ENCODE results near the gene LRRIQ4. TPM values are rescaled to one million over a fixed set of nuclear protein-coding genes. Genes with fewer than 3 reads are reported as not detected.

LRRIQ4 gene
- total RNA-seq, 1 donor from 2014 or later: not detected

GRCh38 chr3:169804681-169805080 lies 8.0 kb upstream of the LRRIQ4 start:
- intact Hi-C loops (cut with micrococcal nuclease): no loop called here

GRCh38 chr3:169809230-169809795 lies 3.4 kb upstream of the LRRIQ4 start:
- intact Hi-C loops (cut with micrococcal nuclease): no loop called here

- intact Hi-C loops (cut with micrococcal nuclease): loop anchor here (1.0 to 5.0 kb wide), 7 partner anchors 38 to 545 kb away; partner anchors contain the start of genes GPR160, MECOM, MYNN and PHC3
These were observed 889 bp upstream of the LRRIQ4 start for GRCh38 chr3:169811631-169812331.

DNA sequence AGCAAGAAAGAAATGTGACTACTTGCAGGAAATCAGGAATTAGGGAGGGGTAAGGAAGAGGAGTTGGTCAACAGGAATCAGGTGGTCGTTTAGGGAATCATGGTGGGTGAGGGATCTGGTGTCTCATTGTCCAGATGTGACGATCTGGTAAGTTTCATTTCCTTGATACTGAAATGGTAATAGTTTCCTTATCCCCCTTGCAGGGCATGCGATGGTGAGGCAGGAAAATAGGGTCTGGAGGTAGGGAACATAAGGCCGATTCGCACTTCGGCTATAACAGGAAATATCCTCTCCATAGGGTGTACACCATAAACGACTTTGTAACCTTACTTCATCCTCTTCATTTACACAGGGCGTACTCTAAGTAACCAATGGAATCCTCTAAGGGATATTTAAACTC lies 608 bp downstream of the LRRIQ4 start:
- intact Hi-C loops (cut with micrococcal nuclease): loop anchor here (1.0 to 5.0 kb wide), 7 partner anchors 50 to 544 kb away; partner anchors contain the start of genes GPR160, MECOM, PHC3 and PRKCI

GRCh38 chr3:169813757-169814517 lies 1.3 kb downstream of the LRRIQ4 start:
- intact Hi-C loops (cut with micrococcal nuclease): loop anchor here (1.0 to 5.0 kb wide), 7 partner anchors 51 to 543 kb away; partner anchors contain the start of genes GPR160, MECOM, PHC3 and PRKCI

DNA sequence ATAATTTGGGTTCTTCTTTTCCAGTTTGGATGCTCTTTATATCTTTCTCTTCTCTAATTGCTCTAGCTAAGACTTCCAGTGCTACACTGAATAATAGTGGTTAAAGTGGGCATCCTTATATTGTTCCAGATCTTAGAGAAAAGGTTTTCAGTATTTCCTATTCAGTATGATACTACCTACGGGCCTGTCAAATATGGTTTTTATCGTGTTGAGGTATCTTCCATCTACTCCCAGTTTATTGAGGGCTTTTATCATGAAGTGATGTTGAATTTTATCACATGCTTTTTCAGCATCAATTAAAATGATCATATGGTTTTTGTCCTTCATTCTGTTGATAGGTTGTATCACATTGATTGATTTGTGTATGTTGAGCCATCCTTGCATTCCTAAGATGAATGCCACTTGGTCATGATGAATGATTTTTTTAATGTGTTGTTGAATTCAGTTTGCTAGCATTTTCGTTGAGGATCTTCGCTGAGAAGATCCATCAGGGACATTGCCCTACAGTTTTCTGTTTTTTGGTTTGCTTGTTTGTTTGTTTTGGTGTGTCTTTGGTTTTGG lies 3.0 kb downstream of the LRRIQ4 start:
- intact Hi-C loops (cut with micrococcal nuclease): no loop called here

- intact Hi-C loops (cut with micrococcal nuclease): no loop called here
These were observed 5.6 kb downstream of the LRRIQ4 start for GRCh38 chr3:169818316-169818715.

DNA sequence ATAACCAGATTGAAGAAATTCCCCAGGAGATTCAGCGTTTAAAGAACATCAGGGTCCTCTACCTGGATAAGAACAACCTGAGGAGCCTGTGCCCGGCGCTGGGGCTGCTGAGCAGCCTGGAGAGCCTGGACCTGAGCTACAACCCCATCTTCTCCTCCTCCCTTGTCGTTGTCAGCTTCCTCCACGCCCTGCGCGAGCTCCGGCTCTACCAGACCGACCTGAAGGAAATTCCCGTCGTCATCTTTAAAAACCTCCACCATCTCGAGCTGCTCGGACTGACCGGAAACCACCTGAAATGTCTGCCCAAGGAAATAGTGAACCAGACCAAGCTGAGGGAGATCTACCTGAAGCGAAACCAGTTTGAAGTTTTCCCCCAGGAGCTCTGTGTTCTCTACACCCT lies 9.4 kb downstream of the LRRIQ4 start:
- intact Hi-C loops (cut with micrococcal nuclease): no loop called here

- intact Hi-C loops (cut with micrococcal nuclease): no loop called here
These were observed 9.9 kb downstream of the LRRIQ4 start for GRCh38 chr3:169822540-169822939.

- intact Hi-C loops (cut with micrococcal nuclease): no loop called here
These were observed 10.3 kb downstream of the LRRIQ4 start for GRCh38 chr3:169822983-169823382.

DNA sequence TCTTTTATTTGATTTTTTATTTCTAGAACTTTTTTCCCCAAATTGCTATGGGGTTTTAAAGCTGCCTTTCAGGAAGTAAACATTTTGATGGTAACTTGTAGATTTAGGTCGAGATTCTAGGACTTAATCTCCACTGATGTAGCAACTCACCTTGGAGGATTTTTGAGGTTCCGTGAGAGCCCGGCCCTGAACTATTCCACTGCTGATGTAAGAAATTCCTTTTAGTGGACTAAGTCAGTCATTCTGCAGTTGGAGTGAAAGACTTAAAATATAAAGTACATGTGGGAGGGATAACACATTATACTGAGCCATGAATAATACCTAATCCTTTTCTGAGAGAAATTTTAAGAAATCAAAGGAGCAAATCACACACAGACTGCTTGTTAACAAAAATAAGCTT lies 12.6 kb downstream of the LRRIQ4 start:
- intact Hi-C loops (cut with micrococcal nuclease): no loop called here

DNA sequence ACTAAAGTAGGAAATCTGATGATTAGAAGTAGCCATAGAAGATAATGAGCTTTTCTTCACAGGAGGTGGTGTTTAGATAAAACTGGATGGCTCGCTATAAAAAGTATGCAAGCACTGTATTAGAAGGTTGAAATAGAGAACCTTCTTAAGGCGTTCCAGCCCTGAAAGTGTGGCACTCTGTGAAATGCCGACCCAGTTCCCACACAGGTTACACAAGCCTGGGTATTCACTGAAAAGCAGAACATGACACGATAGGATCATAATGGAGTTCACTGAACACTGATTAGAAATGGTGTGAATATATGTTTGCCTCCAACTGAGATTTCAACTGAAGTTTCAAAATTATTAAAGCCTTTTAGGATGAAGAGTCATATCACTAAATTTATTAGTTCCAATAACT lies 15.0 kb downstream of the LRRIQ4 start:
- intact Hi-C loops (cut with micrococcal nuclease): no loop called here

DNA sequence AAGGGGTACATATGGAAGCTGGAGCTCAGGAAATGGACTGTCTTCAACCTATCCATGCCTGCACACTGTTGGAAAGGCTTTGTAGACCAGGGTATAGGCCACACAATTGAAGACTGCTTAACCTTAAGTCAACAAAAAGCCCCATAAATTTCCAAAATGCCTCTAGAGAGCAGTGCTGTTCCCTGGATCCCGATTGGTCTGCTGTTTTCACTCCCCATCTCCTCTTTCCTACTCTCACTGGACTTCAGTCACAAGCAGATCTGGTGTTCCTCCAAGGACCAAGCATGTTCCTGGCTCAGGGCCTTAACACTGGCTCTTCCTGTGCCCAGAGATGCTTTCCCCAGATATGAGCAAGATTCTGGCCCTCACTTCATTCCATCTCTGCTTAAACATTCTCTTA lies 22.9 kb downstream of the LRRIQ4 start:
- intact Hi-C loops (cut with micrococcal nuclease): no loop called here

GRCh38 chr3:169836078-169836941 lies 23.6 kb downstream of the LRRIQ4 start:
- intact Hi-C loops (cut with micrococcal nuclease): no loop called here

- intact Hi-C loops (cut with micrococcal nuclease): no loop called here
These were observed 24.2 kb downstream of the LRRIQ4 start for GRCh38 chr3:169836942-169837275.

- intact Hi-C loops (cut with micrococcal nuclease): no loop called here
These were observed 25.9 kb downstream of the LRRIQ4 start for GRCh38 chr3:169838511-169839030.

- intact Hi-C loops (cut with micrococcal nuclease): no loop called here
These were observed 28.5 kb downstream of the LRRIQ4 start for GRCh38 chr3:169841171-169841570.

DNA sequence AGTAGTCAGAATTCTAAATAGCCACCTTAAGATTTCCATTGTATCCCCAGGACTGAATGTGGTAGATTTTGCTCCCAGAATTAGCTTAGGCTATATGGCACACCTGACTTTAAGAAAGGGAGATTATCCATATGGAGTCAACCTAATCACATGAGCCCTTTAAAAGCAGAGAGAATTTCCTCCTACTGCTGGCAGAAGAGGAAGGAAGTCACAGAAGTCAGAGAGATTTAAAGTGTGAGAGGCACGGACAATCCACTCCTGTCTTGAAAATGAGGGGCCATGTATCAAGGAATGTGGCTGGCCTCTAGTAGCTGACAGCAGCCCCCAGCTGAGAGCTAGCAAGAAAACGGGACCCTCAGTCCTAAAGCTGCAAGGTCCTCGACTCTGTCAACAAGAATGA lies 30.3 kb downstream of the LRRIQ4 start:
- intact Hi-C loops (cut with micrococcal nuclease): no loop called here

DNA sequence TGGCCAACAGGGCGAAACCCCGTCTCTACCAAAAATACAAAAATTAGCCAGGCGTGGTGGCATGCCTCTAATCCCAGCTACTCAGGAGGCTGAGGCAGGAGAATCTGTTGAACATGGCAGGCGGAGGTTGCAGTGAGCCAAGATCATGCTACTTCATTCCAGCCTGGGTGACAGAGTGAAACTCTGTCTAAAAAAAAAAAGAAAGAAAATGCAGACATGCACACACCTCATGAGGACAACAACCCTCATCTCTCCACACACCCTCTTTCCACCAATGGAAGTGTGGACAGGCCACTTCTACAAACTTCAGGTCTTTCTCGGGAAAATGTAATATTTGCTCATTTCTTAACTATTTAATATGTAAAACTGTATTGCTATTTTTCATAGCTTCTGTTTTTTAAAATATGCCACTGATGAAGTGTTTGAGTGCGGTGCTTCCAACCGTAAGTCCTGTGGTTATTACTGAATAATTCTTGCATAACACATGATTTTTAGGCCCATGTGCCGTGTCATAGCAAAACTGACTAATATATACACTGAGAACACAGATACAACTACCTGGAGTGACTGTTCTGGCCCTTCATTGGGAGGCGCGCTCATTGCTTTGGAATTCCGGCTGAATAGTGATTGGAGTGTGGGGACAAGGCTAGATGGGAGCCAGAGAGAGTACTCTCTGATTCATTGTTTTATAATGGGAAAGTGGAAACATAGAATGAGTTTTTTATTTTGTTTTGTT lies 34.0 kb downstream of the LRRIQ4 start:
- intact Hi-C loops (cut with micrococcal nuclease): no loop called here

GRCh38 chr3:169847896-169848295 lies 35.2 kb downstream of the LRRIQ4 start:
- intact Hi-C loops (cut with micrococcal nuclease): no loop called here

Measured in T-helper 2 cell treated with Interferon-gamma antibody and Interleukin-4, amounts not matched to agents 100 ng/mL and 5 ng/mL, for 36 hours (primary cell).